Activated T-helper 17 cell treated with anti-CD3 and anti-CD28 coated beads, Interleukin-2, amount 50 U/mL, for 72 hours (primary cell): ENCODE results near the gene ACOXL. TPM values are rescaled to one million over a fixed set of nuclear protein-coding genes. Genes with fewer than 3 reads are reported as not detected.

ENCODE experiments used
- ATAC-seq: fragments of 150-1000 bp; cut with Tn5 transposase; replicated peaks from 2 replicates; pipeline ENCODE4 v1.10.0; 2021; ENCODE audit warnings: mild to moderate bottlenecking, moderate library complexity
- H3K27ac Mint-ChIP-seq: one replicate; pipeline ENCODE4 v1.8.0; 2022; ENCODE audit warnings: mixed read lengths
- H3K27me3 Mint-ChIP-seq: one replicate; pipeline ENCODE4 v1.8.0; 2022; ENCODE audit warnings: mixed read lengths
- H3K36me3 Mint-ChIP-seq: one replicate; pipeline ENCODE4 v1.8.0; 2022; ENCODE audit warnings: low read depth, mild to moderate bottlenecking, mixed read lengths
- H3K4me1 Mint-ChIP-seq: one replicate; pipeline ENCODE4 v1.8.0; 2022; ENCODE audit warnings: mixed read lengths
- H3K4me3 Mint-ChIP-seq: one replicate; pipeline ENCODE4 v1.8.0; 2022; ENCODE audit warnings: mild to moderate bottlenecking, mixed read lengths
- H3K9me3 Mint-ChIP-seq: one replicate; pipeline ENCODE4 v1.8.0; 2022; ENCODE audit warnings: mixed read lengths
- total RNA-seq, 2 donors: library from RNA; stranded (reverse); gene quantifications; one replicate each; pipeline ENCODE4 v1.2.3, GENCODE V29; 2022

The ACOXL gene
- total RNA-seq, 2 donors from 2014 or later = 0.34 TPM; not detected in 1

- Mint-ChIP-seq H3K27me3 (peaks cover 10% of the 10 kb centered on the region), H3K4me1 (no peaks in the 10 kb centered on the region), H3K4me3 (no peak overlapping the region), H3K36me3 (no peaks in the 10 kb centered on the region), H3K27ac (no peak overlapping the region), H3K9me3 (no peaks in the 10 kb centered on the region)
- ATAC-seq = no peak
Observed at GRCh38 chr2:110764931-110765330, 32.6 kb downstream of the ACOXL start.

GRCh38 chr2:110766291-110766690, 33.9 kb downstream of the ACOXL start:
- Mint-ChIP-seq H3K27me3 (peaks cover 13% of the 10 kb centered on the region), H3K4me1 (no peaks in the 10 kb centered on the region), H3K4me3 (no peak overlapping the region), H3K36me3 (no peaks in the 10 kb centered on the region), H3K27ac (no peak overlapping the region), H3K9me3 (no peaks in the 10 kb centered on the region)
- no peak for ATAC-seq

- H3K4me1 Mint-ChIP-seq = no peaks in the 10 kb centered on the region
- no peak overlapping the region for H3K27ac Mint-ChIP-seq
- H3K9me3 Mint-ChIP-seq = no peaks in the 10 kb centered on the region
- ATAC-seq = no peak
- no peaks in the 10 kb centered on the region for H3K36me3 Mint-ChIP-seq
- H3K4me3 Mint-ChIP-seq = no peak overlapping the region
- peaks cover 8% of the 10 kb centered on the region for H3K27me3 Mint-ChIP-seq
Observed at GRCh38 chr2:110768591-110768990, 36.2 kb downstream of the ACOXL start.

- Mint-ChIP-seq H3K27me3 (peaks cover 8% of the 10 kb centered on the region), H3K27ac (no peak overlapping the region), H3K4me3 (no peak overlapping the region), H3K9me3 (no peaks in the 10 kb centered on the region), H3K4me1 (no peaks in the 10 kb centered on the region), H3K36me3 (no peaks in the 10 kb centered on the region)
- ATAC-seq = no peak
Observed at GRCh38 chr2:110770404-110770958, 38.1 kb downstream of the ACOXL start.

- no peaks in the 10 kb centered on the region for H3K4me1 Mint-ChIP-seq
- no peak overlapping the region for H3K27ac Mint-ChIP-seq
- no peak for ATAC-seq
- H3K4me3 Mint-ChIP-seq = no peak overlapping the region
- H3K9me3 Mint-ChIP-seq = no peaks in the 10 kb centered on the region
- H3K27me3 Mint-ChIP-seq = peaks cover 10% of the 10 kb centered on the region
- H3K36me3 Mint-ChIP-seq = no peaks in the 10 kb centered on the region
Observed at GRCh38 chr2:110770959-110771431, 38.6 kb downstream of the ACOXL start.

GRCh38 chr2:110771547-110772382, 39.4 kb downstream of the ACOXL start:
- Mint-ChIP-seq H3K27me3 (peaks cover 15% of the 10 kb centered on the region), H3K4me1 (no peaks in the 10 kb centered on the region), H3K27ac (no peak overlapping the region), H3K9me3 (no peaks in the 10 kb centered on the region), H3K4me3 (no peak overlapping the region), H3K36me3 (no peaks in the 10 kb centered on the region)
- ATAC-seq = peak; percentile 88

- no peaks in the 10 kb centered on the region for H3K4me1 Mint-ChIP-seq
Observed at GRCh38 chr2:110772383-110772755, 40.0 kb downstream of the ACOXL start.

GRCh38 chr2:110773401-110773921, 41.1 kb downstream of the ACOXL start:
- ATAC-seq = no peak
- peaks cover 14% of the 10 kb centered on the region for H3K27me3 Mint-ChIP-seq
- no peaks in the 10 kb centered on the region for H3K9me3 Mint-ChIP-seq
- no peak overlapping the region for H3K27ac Mint-ChIP-seq
- no peak overlapping the region for H3K4me3 Mint-ChIP-seq
- no peaks in the 10 kb centered on the region for H3K36me3 Mint-ChIP-seq
- no peaks in the 10 kb centered on the region for H3K4me1 Mint-ChIP-seq

More at GRCh38 chr2:110772383-110772755, 40.0 kb downstream of the ACOXL start:
- Mint-ChIP-seq H3K9me3 (no peaks in the 10 kb centered on the region), H3K36me3 (no peaks in the 10 kb centered on the region), H3K27ac (no peak overlapping the region), H3K4me3 (no peak overlapping the region), H3K27me3 (peaks cover 14% of the 10 kb centered on the region)
- ATAC-seq = no peak

- H3K9me3 Mint-ChIP-seq = no peaks in the 10 kb centered on the region
- H3K4me3 Mint-ChIP-seq = no peak overlapping the region
- no peak overlapping the region for H3K27ac Mint-ChIP-seq
- peaks cover 19% of the 10 kb centered on the region for H3K27me3 Mint-ChIP-seq
- H3K4me1 Mint-ChIP-seq = no peaks in the 10 kb centered on the region
- H3K36me3 Mint-ChIP-seq = no peaks in the 10 kb centered on the region
- no peak for ATAC-seq
Observed at GRCh38 chr2:110774701-110775100, 42.3 kb downstream of the ACOXL start.

GRCh38 chr2:110777531-110778311, 45.3 kb downstream of the ACOXL start:
- Mint-ChIP-seq H3K4me1 (no peaks in the 10 kb centered on the region), H3K36me3 (no peaks in the 10 kb centered on the region), H3K27ac (no peak overlapping the region), H3K9me3 (no peaks in the 10 kb centered on the region), H3K27me3 (peaks cover 19% of the 10 kb centered on the region), H3K4me3 (no peak overlapping the region)
- ATAC-seq = no peak

- no peaks in the 10 kb centered on the region for H3K36me3 Mint-ChIP-seq
- H3K4me3 Mint-ChIP-seq = no peak overlapping the region
- peaks cover 19% of the 10 kb centered on the region for H3K27me3 Mint-ChIP-seq
- no peaks in the 10 kb centered on the region for H3K9me3 Mint-ChIP-seq
- H3K27ac Mint-ChIP-seq = no peak overlapping the region
- no peak for ATAC-seq
- H3K4me1 Mint-ChIP-seq = no peaks in the 10 kb centered on the region
Observed at GRCh38 chr2:110780461-110780860, 48.1 kb downstream of the ACOXL start.

GRCh38 chr2:110783196-110783873, 51.0 kb downstream of the ACOXL start:
- H3K4me3 Mint-ChIP-seq = no peak overlapping the region

GRCh38 chr2:110784047-110784631, 51.8 kb downstream of the ACOXL start:
- Mint-ChIP-seq H3K36me3 (no peaks in the 10 kb centered on the region), H3K27ac (no peak overlapping the region), H3K4me3 (no peak overlapping the region), H3K4me1 (no peaks in the 10 kb centered on the region), H3K27me3 (peaks cover 12% of the 10 kb centered on the region), H3K9me3 (no peaks in the 10 kb centered on the region)
- ATAC-seq = no peak

More at GRCh38 chr2:110783196-110783873, 51.0 kb downstream of the ACOXL start:
- no peak for ATAC-seq
- Mint-ChIP-seq H3K36me3 (no peaks in the 10 kb centered on the region), H3K4me1 (no peaks in the 10 kb centered on the region), H3K27ac (no peak overlapping the region), H3K27me3 (peaks cover 16% of the 10 kb centered on the region), H3K9me3 (no peaks in the 10 kb centered on the region)

- no peak overlapping the region for H3K27ac Mint-ChIP-seq
- no peaks in the 10 kb centered on the region for H3K36me3 Mint-ChIP-seq
- H3K4me1 Mint-ChIP-seq = no peaks in the 10 kb centered on the region
- H3K9me3 Mint-ChIP-seq = no peaks in the 10 kb centered on the region
- peaks cover 11% of the 10 kb centered on the region for H3K27me3 Mint-ChIP-seq
- ATAC-seq = no peak
- no peak overlapping the region for H3K4me3 Mint-ChIP-seq
Observed at GRCh38 chr2:110785439-110785838, 53.1 kb downstream of the ACOXL start.
